Neural cell (in vitro differentiated cells): Measurements from ENCODE around the gene ARHGAP42.

ENCODE experiments used
- CTCF ChIP-seq: fragments of 450-650 bp; IDR thresholded peaks from 2 replicates; pipeline ENCODE4 v1.5.1; 2014; ENCODE audit warnings: antibody characterized with exemption, mild to moderate bottlenecking, moderate library complexity; ENCODE audit not compliant: poor library complexity, severe bottlenecking
- EP300 ChIP-seq: fragments of 450-650 bp; conservative IDR thresholded peaks from 2 replicates; pipeline ENCODE4 v1.6.1; 2014; ENCODE audit warnings: antibody characterized with exemption, mild to moderate bottlenecking, moderate library complexity; ENCODE audit not compliant: poor library complexity, severe bottlenecking
- EZH2 ChIP-seq: fragments of 200-600, 300-800 bp; shearing (Covaris generic), sonication (generic); IDR thresholded peaks from 2 replicates; pipeline ENCODE4 v1.6.1; 2014; ENCODE audit warnings: antibody characterized with exemption, low read length, borderline replicate concordance, mild to moderate bottlenecking; ENCODE audit not compliant: insufficient read depth, poor library complexity, severe bottlenecking
- MXI1 ChIP-seq: fragments of 450-650 bp; conservative IDR thresholded peaks from 2 replicates; pipeline ENCODE4 v1.6.1; 2014; ENCODE audit warnings: antibody characterized with exemption, mild to moderate bottlenecking; ENCODE audit not compliant: poor library complexity, severe bottlenecking
- POLR2AphosphoS5 ChIP-seq: IDR thresholded peaks from 2 replicates; pipeline ENCODE4 v1.6.1; 2012
- RAD21 ChIP-seq: fragments of 450-650 bp; conservative IDR thresholded peaks from 2 replicates; pipeline ENCODE4 v1.6.1; 2014; ENCODE audit warnings: antibody characterized with exemption, mild to moderate bottlenecking, moderate library complexity
- REST ChIP-seq: IDR thresholded peaks from 2 replicates; pipeline ENCODE4 v1.6.1; 2012; ENCODE audit warnings: borderline replicate concordance
- SMC3 ChIP-seq: fragments of 450-650 bp; conservative IDR thresholded peaks from 2 replicates; pipeline ENCODE4 v1.6.1; 2014; ENCODE audit warnings: antibody characterized with exemption, mild to moderate bottlenecking, moderate library complexity; ENCODE audit not compliant: poor library complexity
- TAF1 ChIP-seq: IDR thresholded peaks from 2 replicates; pipeline ENCODE4 v1.6.1; 2012; ENCODE audit warnings: low read depth

- TF ChIP-seq CTCF (no peak), REST (no peak), POLR2AphosphoS5 (no peak), EZH2 (no peak), EP300 (no peak), TAF1 (no peak), RAD21 (no peak), MXI1 (no peak), SMC3 (no peak)
Measured at GRCh38 chr11:100640646-100641045, 46.4 kb upstream of the ARHGAP42 start.
